ENCODE measurements around the gene MYH9.

Gene MYH9

GRCh38 chr22:36327922-36328551, 59.7 kb downstream of the MYH9 start:
- Mint-ChIP-seq H3K27ac (peak overlapping the region; percentile 99), H3K9me3 (no peaks in the 10 kb centered on the region), H3K4me1 (peaks cover 71% of the 10 kb centered on the region), H3K27me3 (no peaks in the 10 kb centered on the region), H3K36me3 (peaks cover 85% of the 10 kb centered on the region), H3K4me3 (no peak overlapping the region)
- no peak for DNase-seq
- CTCF ChIA-PET: interaction anchor here (0.6 to 3.9 kb wide), 8 partner anchors 26 to 182 kb away, joined by 3 to 22 read pairs (median 3); no protein-coding TSS in a partner anchor

- Mint-ChIP-seq H3K27ac (peak overlapping the region; percentile 64), H3K4me1 (peaks cover 55% of the 10 kb centered on the region), H3K9me3 (no peaks in the 10 kb centered on the region), H3K27me3 (no peaks in the 10 kb centered on the region), H3K4me3 (no peak overlapping the region), H3K36me3 (peaks cover 81% of the 10 kb centered on the region)
- CTCF ChIA-PET: interaction anchor here (1.6 to 3.9 kb wide), 3 partner anchors 8 to 144 kb away, joined by 4 to 22 read pairs (median 16); no protein-coding TSS in a partner anchor
- no peak for DNase-seq
Measured at GRCh38 chr22:36326178-36327161, 61.3 kb downstream of the MYH9 start.

DNA sequence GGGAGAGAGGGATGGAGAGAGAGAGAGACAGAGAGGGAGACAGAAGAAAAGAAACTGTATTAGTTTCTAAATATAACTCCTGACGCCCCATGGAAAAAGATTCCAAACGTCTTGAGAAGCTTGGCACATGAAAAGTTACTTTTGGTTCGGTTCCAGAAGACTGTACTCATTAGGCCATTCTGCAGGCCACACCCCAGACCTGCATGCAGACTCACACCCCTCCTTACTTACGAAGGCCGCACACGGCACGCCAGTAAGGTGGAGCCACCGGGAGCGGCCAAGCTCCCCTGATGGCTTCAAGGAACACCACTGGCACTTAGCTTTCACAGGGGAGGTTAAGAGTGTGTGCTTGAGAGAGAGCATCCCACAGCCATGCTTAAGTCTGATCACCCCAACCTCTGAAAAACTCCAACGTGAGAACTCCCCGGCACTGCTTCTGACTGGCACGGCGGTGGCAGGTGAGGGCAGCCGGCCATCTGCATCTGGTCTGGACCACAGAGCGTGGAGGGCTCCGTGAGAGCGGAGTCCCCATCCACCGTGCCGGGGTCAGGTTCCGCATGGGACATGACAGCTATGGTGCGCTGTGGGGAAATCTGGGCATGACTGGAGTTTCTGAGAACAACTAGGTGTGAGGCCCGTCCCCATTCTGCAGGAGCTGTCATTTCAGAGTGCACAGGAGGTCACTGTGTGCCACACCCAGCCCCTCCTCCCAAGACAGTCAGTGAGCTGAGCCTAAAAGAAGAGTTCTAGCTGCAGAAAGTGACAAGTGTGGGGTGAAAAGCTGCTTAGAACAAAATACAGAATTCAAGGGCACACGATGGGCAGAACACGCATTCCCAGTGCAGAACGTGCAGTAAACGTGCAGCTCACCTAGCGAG, 62.4 kb downstream of the MYH9 start:
- DNase-seq: no peak
- H3K4me1 Mint-ChIP-seq: peaks cover 45% of the 10 kb centered on the region
- H3K27ac Mint-ChIP-seq: no peak overlapping the region

GRCh38 chr22:36324414-36324813, 63.4 kb downstream of the MYH9 start:
- CTCF ChIA-PET: no interaction called here
- H3K4me1 Mint-ChIP-seq: peaks cover 35% of the 10 kb centered on the region
- no peak overlapping the region for H3K4me3 Mint-ChIP-seq
- no peak for DNase-seq
- no peak overlapping the region for H3K27ac Mint-ChIP-seq
- H3K36me3 Mint-ChIP-seq: peaks cover 76% of the 10 kb centered on the region
- H3K27me3 Mint-ChIP-seq: no peaks in the 10 kb centered on the region
- no peaks in the 10 kb centered on the region for H3K9me3 Mint-ChIP-seq

More for the DNA sequence above, 62.4 kb downstream of the MYH9 start:
- no peaks in the 10 kb centered on the region for H3K9me3 Mint-ChIP-seq
- H3K36me3 Mint-ChIP-seq: peaks cover 77% of the 10 kb centered on the region
- no peaks in the 10 kb centered on the region for H3K27me3 Mint-ChIP-seq
- no peak overlapping the region for H3K4me3 Mint-ChIP-seq
- CTCF ChIA-PET: interaction anchor here (1.6 kb wide), 1 partner anchor 9 kb away, joined by 4 read pairs; no protein-coding TSS in a partner anchor

DNA sequence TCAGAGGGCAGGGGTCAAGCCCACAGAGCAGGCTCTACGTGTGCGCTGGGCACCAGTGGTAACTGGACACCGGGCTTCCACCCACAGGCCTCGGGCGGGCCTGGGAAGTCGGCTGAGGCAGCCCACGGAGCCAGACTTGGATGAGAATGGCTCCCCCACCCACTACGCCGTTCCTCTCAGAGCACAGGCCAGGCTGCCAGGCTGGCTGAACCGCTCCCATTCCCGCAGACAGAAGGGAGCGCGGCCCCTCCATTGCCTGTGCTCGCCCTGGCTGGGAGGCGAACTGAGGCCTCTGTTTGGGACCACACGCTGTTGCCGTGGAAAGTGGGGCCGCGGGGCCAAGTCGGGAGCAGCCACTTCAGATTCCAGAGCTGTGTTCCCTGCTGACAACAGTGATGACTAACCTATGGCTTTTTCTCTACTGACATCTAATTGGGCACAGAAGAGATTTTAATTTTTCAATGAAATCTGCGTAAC, 63.9 kb downstream of the MYH9 start:
- Mint-ChIP-seq H3K27me3 (no peaks in the 10 kb centered on the region), H3K27ac (no peak overlapping the region), H3K4me3 (no peak overlapping the region), H3K36me3 (peaks cover 77% of the 10 kb centered on the region), H3K4me1 (peaks cover 30% of the 10 kb centered on the region), H3K9me3 (no peaks in the 10 kb centered on the region)
- CTCF ChIA-PET: no interaction called here
- DNase-seq: no peak

DNA sequence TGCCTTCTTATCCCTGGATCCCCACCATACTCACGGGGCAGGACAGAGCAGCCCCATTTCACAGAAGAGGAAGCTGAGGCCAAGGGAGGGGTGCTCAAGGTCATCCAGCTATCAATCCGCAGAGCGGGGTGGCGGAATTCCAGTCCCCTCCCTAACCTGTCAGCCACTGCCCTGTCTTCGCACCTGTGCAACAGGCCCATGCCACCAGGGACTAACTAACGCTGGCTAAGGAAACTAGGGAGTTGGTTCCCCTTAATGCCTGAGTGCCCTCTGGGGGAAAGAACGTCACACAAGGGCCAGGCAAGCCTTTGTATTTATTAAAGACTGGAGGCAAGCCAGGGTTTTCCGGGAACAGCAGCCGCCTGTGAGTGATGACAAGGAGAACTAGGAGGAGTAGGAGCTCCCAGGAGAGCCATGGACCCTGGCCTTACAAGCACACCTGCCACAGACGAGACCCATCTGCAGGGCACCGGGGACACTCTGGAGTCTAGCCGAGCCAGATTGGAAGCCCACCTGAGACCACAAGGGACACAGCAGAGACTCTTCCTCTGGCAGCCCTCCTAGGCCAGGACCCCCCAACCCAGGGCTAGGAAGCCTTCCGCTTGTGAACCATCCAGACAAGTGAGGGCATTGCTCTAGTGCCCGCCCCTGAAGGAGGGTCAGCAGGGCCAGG, 64.4 kb downstream of the MYH9 start:
- CTCF ChIA-PET: interaction anchor here (2.6 kb wide), 1 partner anchor 147 kb away, joined by 10 read pairs; no protein-coding TSS in a partner anchor
- Mint-ChIP-seq H3K27ac (peak overlapping the region; percentile 33), H3K9me3 (no peaks in the 10 kb centered on the region), H3K4me1 (peaks cover 24% of the 10 kb centered on the region), H3K27me3 (no peaks in the 10 kb centered on the region), H3K36me3 (peaks cover 74% of the 10 kb centered on the region), H3K4me3 (no peak overlapping the region)
- DNase-seq: no peak

DNA sequence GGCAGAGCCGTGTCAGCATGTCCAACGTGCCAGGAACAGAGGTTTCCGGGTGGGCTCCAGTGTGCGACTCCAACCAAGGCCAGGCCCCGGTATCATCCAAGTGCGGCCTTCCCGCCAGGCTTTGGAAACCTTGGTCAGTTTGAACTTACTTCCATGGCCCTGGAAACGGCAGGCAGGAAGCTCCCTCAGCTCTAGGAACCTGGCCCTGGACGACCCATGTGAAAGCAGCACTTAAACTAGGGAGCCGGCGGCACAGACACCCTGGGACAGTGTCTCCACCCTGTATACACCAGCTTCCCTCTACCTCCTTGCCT, 65.2 kb downstream of the MYH9 start:
- Mint-ChIP-seq H3K4me3 (no peak overlapping the region), H3K9me3 (no peaks in the 10 kb centered on the region), H3K27ac (peak overlapping the region; percentile 55), H3K4me1 (peaks cover 16% of the 10 kb centered on the region), H3K36me3 (peaks cover 74% of the 10 kb centered on the region), H3K27me3 (no peaks in the 10 kb centered on the region)
- no peak for DNase-seq
- CTCF ChIA-PET: interaction anchor here (0.6 to 2.6 kb wide), 4 partner anchors 11 to 148 kb away, joined by 3 to 10 read pairs (median 3); no protein-coding TSS in a partner anchor

- peaks cover 74% of the 10 kb centered on the region for H3K36me3 Mint-ChIP-seq
- DNase-seq: no peak
- H3K4me3 Mint-ChIP-seq: no peak overlapping the region
- H3K27ac Mint-ChIP-seq: peak overlapping the region; percentile 33
- no peaks in the 10 kb centered on the region for H3K9me3 Mint-ChIP-seq
- peaks cover 15% of the 10 kb centered on the region for H3K4me1 Mint-ChIP-seq
- H3K27me3 Mint-ChIP-seq: no peaks in the 10 kb centered on the region
- CTCF ChIA-PET: interaction anchor here (0.6 to 2.6 kb wide), 5 partner anchors 12 to 149 kb away, joined by 3 to 10 read pairs (median 3); no protein-coding TSS in a partner anchor
Measured at GRCh38 chr22:36321797-36322601, 65.8 kb downstream of the MYH9 start.

DNA sequence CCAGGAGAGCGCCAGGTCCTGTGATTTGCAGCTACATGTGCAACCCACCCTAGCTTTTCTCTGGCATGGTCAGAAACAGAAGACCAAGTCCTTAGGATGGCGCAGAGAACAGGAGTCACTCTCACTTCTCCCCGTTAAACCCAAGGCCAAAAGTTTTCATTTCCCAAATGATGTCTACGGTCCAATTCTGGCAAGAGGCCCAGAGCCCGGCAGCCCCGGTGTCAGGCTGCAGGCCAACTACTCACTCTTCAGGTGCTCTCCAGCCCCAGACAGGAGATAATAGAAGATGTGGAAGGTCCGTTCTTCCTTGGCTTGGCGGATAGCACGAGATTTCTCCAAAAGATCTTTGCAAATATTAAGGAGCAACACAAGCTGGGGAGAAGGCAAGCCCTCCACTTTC, 67.2 kb downstream of the MYH9 start:
- no peak for DNase-seq
- H3K9me3 Mint-ChIP-seq: no peaks in the 10 kb centered on the region
- CTCF ChIA-PET: interaction anchor here (1.7 to 2.6 kb wide), 2 partner anchors 19 to 150 kb away, joined by 7 to 10 read pairs; no protein-coding TSS in a partner anchor
- H3K4me1 Mint-ChIP-seq: peaks cover 9% of the 10 kb centered on the region
- H3K27ac Mint-ChIP-seq: peak overlapping the region; percentile 37
- no peak overlapping the region for H3K4me3 Mint-ChIP-seq
- H3K36me3 Mint-ChIP-seq: peaks cover 70% of the 10 kb centered on the region
- H3K27me3 Mint-ChIP-seq: no peaks in the 10 kb centered on the region

GRCh38 chr22:36319595-36320497, 67.9 kb downstream of the MYH9 start:
- no peak for DNase-seq
- Mint-ChIP-seq H3K36me3 (peaks cover 73% of the 10 kb centered on the region), H3K4me3 (no peak overlapping the region), H3K27ac (peak overlapping the region; percentile 73), H3K4me1 (peaks cover 7% of the 10 kb centered on the region), H3K9me3 (no peaks in the 10 kb centered on the region), H3K27me3 (no peaks in the 10 kb centered on the region)
- CTCF ChIA-PET: interaction anchor here (1.7 kb wide), 1 partner anchor 18 kb away, joined by 7 read pairs; no protein-coding TSS in a partner anchor

DNA sequence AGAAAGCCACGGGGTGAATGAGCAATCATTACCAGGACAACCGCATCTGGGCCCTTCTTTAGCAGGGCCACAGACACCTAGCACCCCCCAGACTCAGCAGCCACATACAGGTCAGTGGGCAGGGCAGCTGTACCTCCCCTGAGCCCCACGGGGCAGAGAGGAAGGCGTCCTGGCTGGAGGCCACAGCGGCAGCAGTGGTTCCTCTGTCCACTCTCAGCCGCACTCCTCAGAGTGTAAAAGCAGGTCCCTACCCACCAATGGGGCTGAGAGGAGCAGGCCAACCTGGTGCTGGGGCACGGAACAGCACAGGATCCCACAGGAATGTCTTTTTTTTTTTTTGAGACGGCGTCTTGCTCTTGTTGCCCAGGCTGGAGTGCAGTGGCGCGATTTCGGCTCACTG, 69.3 kb downstream of the MYH9 start:
- Mint-ChIP-seq H3K9me3 (no peaks in the 10 kb centered on the region), H3K4me1 (peaks cover 5% of the 10 kb centered on the region), H3K27ac (peak overlapping the region; percentile 49), H3K36me3 (peaks cover 75% of the 10 kb centered on the region), H3K4me3 (no peak overlapping the region), H3K27me3 (no peaks in the 10 kb centered on the region)
- CTCF ChIA-PET: interaction anchor here (1.0 to 1.3 kb wide), 2 partner anchors 14 to 152 kb away, joined by 3 read pairs; no protein-coding TSS in a partner anchor
- DNase-seq: no peak

All from activated naive CD4-positive, alpha-beta T cell treated with anti-CD3 and anti-CD28 coated beads, Interleukin-2, amount 10 ng/mL, durations not matched to agents 7 days and 5 days (primary cell).